ENCODE measurements around the gene JAK1.
A peak's percentile ranks its signal among the peaks of the same experiment; 100 is the strongest.

GRCh38 chr1:65001231-65001792, 35.0 kb upstream of the JAK1 start:
- TF ChIP-seq CTCF (IDR thresholded peaks at IDR 0.05) (no peak), POLR2A (IDR thresholded peaks at IDR 0.05) (peak in 1 of 3 donors; percentile 46)
